Measurements from ENCODE around the gene LEMD2.

- TF ChIP-seq EZH2phosphoT487 (IDR thresholded peaks at IDR 0.05; ENCODE audit: borderline replicate concordance, low read depth) (no peak), CTCF (IDR thresholded peaks at IDR 0.05) (no peak), FOSL2 (IDR thresholded peaks at IDR 0.05; ENCODE audit: borderline replicate concordance, low read depth) (no peak), POLR2AphosphoS5 (IDR thresholded peaks at IDR 0.05; ENCODE audit: low read depth, low read length) (no peak), YY1 (IDR thresholded peaks at IDR 0.05; ENCODE audit: low read depth) (no peak), TAF1 (IDR thresholded peaks at IDR 0.05; ENCODE audit: borderline replicate concordance, low read depth, low read length) (no peak)
These were observed 35.7 kb upstream of the LEMD2 start for GRCh38 chr6:33824461-33825154.
